ENCODE data around the gene STAT5A. TPM values are rescaled to one million over a fixed set of nuclear protein-coding genes. Genes with fewer than 3 reads are reported as not detected.

Gene STAT5A
- total and polyA plus RNA-seq, 9 of the 15 experiments (the other 6 are each of a cell fraction or from before 2014, with no cell fraction given), result 79.9 to 415 (median 196) TPM

GRCh38 chr17:42317266-42317845, 29.1 kb downstream of the STAT5A start (continued):
- TF ChIP-seq, protein P1, sequence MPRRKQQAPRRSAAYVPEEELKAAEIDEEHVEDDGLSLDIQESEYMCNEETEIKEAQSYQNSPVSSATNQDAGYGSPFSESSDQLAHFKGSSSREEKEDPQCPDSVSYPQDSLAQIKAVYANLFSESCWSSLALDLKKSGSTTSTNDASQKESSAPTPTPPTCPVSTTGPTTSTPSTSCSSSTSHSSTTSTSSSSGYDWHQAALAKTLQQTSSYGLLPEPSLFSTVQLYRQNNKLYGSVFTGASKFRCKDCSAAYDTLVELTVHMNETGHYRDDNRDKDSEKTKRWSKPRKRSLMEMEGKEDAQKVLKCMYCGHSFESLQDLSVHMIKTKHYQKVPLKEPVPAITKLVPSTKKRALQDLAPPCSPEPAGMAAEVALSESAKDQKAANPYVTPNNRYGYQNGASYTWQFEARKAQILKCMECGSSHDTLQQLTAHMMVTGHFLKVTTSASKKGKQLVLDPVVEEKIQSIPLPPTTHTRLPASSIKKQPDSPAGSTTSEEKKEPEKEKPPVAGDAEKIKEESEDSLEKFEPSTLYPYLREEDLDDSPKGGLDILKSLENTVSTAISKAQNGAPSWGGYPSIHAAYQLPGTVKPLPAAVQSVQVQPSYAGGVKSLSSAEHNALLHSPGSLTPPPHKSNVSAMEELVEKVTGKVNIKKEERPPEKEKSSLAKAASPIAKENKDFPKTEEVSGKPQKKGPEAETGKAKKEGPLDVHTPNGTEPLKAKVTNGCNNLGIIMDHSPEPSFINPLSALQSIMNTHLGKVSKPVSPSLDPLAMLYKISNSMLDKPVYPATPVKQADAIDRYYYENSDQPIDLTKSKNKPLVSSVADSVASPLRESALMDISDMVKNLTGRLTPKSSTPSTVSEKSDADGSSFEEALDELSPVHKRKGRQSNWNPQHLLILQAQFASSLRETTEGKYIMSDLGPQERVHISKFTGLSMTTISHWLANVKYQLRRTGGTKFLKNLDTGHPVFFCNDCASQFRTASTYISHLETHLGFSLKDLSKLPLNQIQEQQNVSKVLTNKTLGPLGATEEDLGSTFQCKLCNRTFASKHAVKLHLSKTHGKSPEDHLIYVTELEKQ (CRISPR knock-in tag; IDR thresholded peaks at IDR 0.05), result 0 out of 2 replicates have a peak, but pooled peaks have one; percentile 36
- TF ChIP-seq TEAD4 (IDR thresholded peaks at IDR 0.05; ENCODE audit: low read length) (peak; percentile 39; the same call in 1 of the 2 replicates), TEAD4 (CRISPR knock-in tag; IDR thresholded peaks at IDR 0.05; ENCODE audit: borderline replicate concordance) (no peak), ZBTB5 (IDR thresholded peaks at IDR 0.05) (no peak), TAL1 (IDR thresholded peaks at IDR 0.05) (no peak), NFIX (CRISPR knock-in tag; IDR thresholded peaks at IDR 0.05; ENCODE audit: low read depth) (no peak), HDAC3 (IDR thresholded peaks at IDR 0.05; ENCODE audit: borderline replicate concordance, partially characterized antibody) (peak; percentile 71), MBD2 (IDR thresholded peaks at IDR 0.05; ENCODE audit: borderline replicate concordance, low read depth) (peak; percentile 28; the same call in 1 of the 2 replicates), MEIS2 (IDR thresholded peaks at IDR 0.05; ENCODE audit: partially characterized antibody) (peak; percentile 51), RAD51 (IDR thresholded peaks at IDR 0.05; ENCODE audit: borderline replicate concordance, low read depth) (peak; percentile 73), POLR3A (IDR thresholded peaks at IDR 0.05; ENCODE audit: borderline replicate concordance, extremely low read depth, insufficient read depth, insufficient read length) (no peak), CBX3 (IDR thresholded peaks at IDR 0.05; ENCODE audit: borderline replicate concordance in 1 of 2, low read length in 2 of 2) (no peak), SRSF9 (IDR thresholded peaks at IDR 0.05; ENCODE audit: borderline replicate concordance, low read depth, low read length) (no peak), HDAC1 (IDR thresholded peaks at IDR 0.05) (peak in 1 of 2 experiments; percentile 65; a peak in 2 of 4 replicates), ZSCAN29 (IDR thresholded peaks at IDR 0.05) (no peak), POLR2G (IDR thresholded peaks at IDR 0.05; ENCODE audit: low read depth, low read length) (peak; percentile 58; the same call in 1 of the 2 replicates), ETV1 (tag; conservative IDR thresholded peaks at IDR 0.05; ENCODE audit: low read depth) (peak; percentile 57), SMAD3 (CRISPR knock-in tag; conservative IDR thresholded peaks at IDR 0.05) (0 out of 2 replicates have a peak, but pooled peaks have one; percentile 59), CTCF (IDR thresholded peaks at IDR 0.05 in 2 of 3, conservative IDR thresholded peaks at IDR 0.05 in 1 of 3; ENCODE audit: insufficient read depth in 2 of 3, low read depth in 1 of 3, low read length in 3 of 3) (0 out of 6 replicates have a peak, but pooled peaks of 1 of the 3 experiments have one; percentile 12), HNRNPLL (IDR thresholded peaks at IDR 0.05; ENCODE audit: low read depth, low read length, poor library complexity, severe bottlenecking) (no peak)

Data from K562 (cell line).